GM12878 (cell line): ENCODE data around the gene HOOK2. TPM values are rescaled to one million over a fixed set of nuclear protein-coding genes. Genes with fewer than 3 reads are reported as not detected.

Source experiments
- BRCA1 ChIP-seq: IDR thresholded peaks from 2 replicates; pipeline ENCODE4 v1.6.1; 2011; ENCODE audit warnings: low read depth, low read length, improper control_type of control experiment
- CBFB ChIP-seq: IDR thresholded peaks from 2 replicates; pipeline ENCODE4 v1.6.1; 2016; ENCODE audit warnings: antibody characterized with exemption, low read depth
- CHD1 ChIP-seq: IDR thresholded peaks from 2 replicates; pipeline ENCODE4 v1.6.1; 2012; ENCODE audit warnings: low read depth, low read length, improper control_type of control experiment
- CHD4 ChIP-seq: fragments of 200-600 bp; sonication (generic); IDR thresholded peaks from 2 replicates; pipeline ENCODE4 v1.6.1; 2016; ENCODE audit warnings: mild to moderate bottlenecking
- ETV6 ChIP-seq, 2 experiments: fragments of 450-650 bp in 1 of 2; IDR thresholded peaks in 1 of 2; conservative IDR thresholded peaks in 1 of 2; 2 replicates each; pipeline ENCODE4 v1.6.1; 2014; ENCODE audit warnings: antibody characterized with exemption in 1 of 2, borderline replicate concordance in 1 of 2, low read depth in 1 of 2, mild to moderate bottlenecking in 1 of 2, moderate library complexity in 1 of 2
- FOS ChIP-seq: IDR thresholded peaks from 3 replicates; pipeline ENCODE4 v1.6.1; 2011; ENCODE audit warnings: borderline replicate concordance; ENCODE audit not compliant: insufficient read length; ENCODE audit errors: extremely low read depth
- JUND ChIP-seq: IDR thresholded peaks from 2 replicates; pipeline ENCODE4 v1.6.1; 2012; ENCODE audit warnings: low read depth, mild to moderate bottlenecking, low read length, improper control_type of control experiment, moderate library complexity
- KAT2A ChIP-seq: conservative IDR thresholded peaks from 2 replicates; pipeline ENCODE4 v1.6.1; 2011; ENCODE audit warnings: low read depth, low read length; ENCODE audit not compliant: control insufficient read depth
- MEF2A ChIP-seq: IDR thresholded peaks from 2 replicates; pipeline ENCODE4 v1.6.1; 2011; ENCODE audit warnings: low read depth, mild to moderate bottlenecking, low read length, moderate library complexity; ENCODE audit not compliant: insufficient read depth
- MXI1 ChIP-seq: fragments of 150-350 bp; IDR thresholded peaks from 2 replicates; pipeline ENCODE4 v1.6.1; 2011; ENCODE audit warnings: low read depth, mild to moderate bottlenecking, inconsistent platforms, low read length, improper control_type of control experiment
- NBN ChIP-seq: fragments of 450-650 bp; IDR thresholded peaks from 2 replicates; pipeline ENCODE4 v1.6.1; 2016
- NRF1 ChIP-seq: conservative IDR thresholded peaks from 2 replicates; pipeline ENCODE4 v1.6.1; 2011; ENCODE audit warnings: mild to moderate bottlenecking, low read depth, low read length, improper control_type of control experiment
- POLR2AphosphoS5 ChIP-seq: IDR thresholded peaks from 2 replicates; pipeline ENCODE4 v1.6.1; 2011; ENCODE audit warnings: mild to moderate bottlenecking, low read length, inconsistent platforms
- RCOR1 ChIP-seq: conservative IDR thresholded peaks from 2 replicates; pipeline ENCODE4 v1.6.1; 2012; ENCODE audit warnings: low read depth, low read length, improper control_type of control experiment
- RUNX3 ChIP-seq: IDR thresholded peaks from 2 replicates; pipeline ENCODE4 v1.6.1; 2012; ENCODE audit warnings: low read length, inconsistent platforms
- SMAD5 ChIP-seq: IDR thresholded peaks from 2 replicates; pipeline ENCODE4 v1.6.1; 2016; ENCODE audit warnings: antibody characterized with exemption, low read depth
- STAT3 ChIP-seq: IDR thresholded peaks from 2 replicates; pipeline ENCODE4 v1.6.1; 2011; ENCODE audit warnings: low read depth, low read length, improper control_type of control experiment
- TCF12 ChIP-seq: IDR thresholded peaks from 2 replicates; pipeline ENCODE4 v1.6.1; 2011; ENCODE audit warnings: low read depth, mild to moderate bottlenecking, low read length
- YY1 ChIP-seq: IDR thresholded peaks from 2 replicates; pipeline ENCODE4 v1.6.1; 2011; ENCODE audit warnings: low read depth, mild to moderate bottlenecking, low read length
- ZNF24 ChIP-seq: fragments of 450-650 bp; IDR thresholded peaks from 2 replicates; pipeline ENCODE4 v1.6.1; 2017; ENCODE audit warnings: antibody characterized with exemption, mild to moderate bottlenecking
- polyA plus RNA-seq, 11 experiments: library from polyadenylated mRNA; depleted of rRNA in 4 of 11; unstranded in 6 of 11; stranded (reverse) in 5 of 11; fragments of >200 nt; fragmentation: Nextera tagmentation in 4 of 11; fragmentation: Illumina TruSeq in 1 of 11; extraction: Ambion mirVana in 4 of 11; extraction: Trizol in 1 of 11; gene quantifications; 1 replicate in 1 of 11; 2 replicates in 10 of 11; pipeline versions ENCODE4 v1.2.1 to v1.2.3, GENCODE V29; 2011 to 2016; ENCODE audit warnings: inconsistent platforms in 2 of 11, missing spikeins in 2 of 11, low read depth in 1 of 11
- total RNA-seq, 4 experiments: library from RNA; depleted of rRNA in 3 of 4; stranded (reverse); fragments of >200 nt in 3 of 4; fragmentation: Illumina TruSeq in 1 of 4; extraction: Trizol in 1 of 4; gene quantifications; 2 replicates each; pipeline versions ENCODE4 v1.2.1 to v1.2.3, GENCODE V29; 2013 to 2021
- TF ChIP-seq, protein P1 (sequence below): fragments of 450-650 bp; IDR thresholded peaks from 2 replicates; pipeline ENCODE4 v1.6.1; 2017; ENCODE audit warnings: mild to moderate bottlenecking, low read depth, inconsistent platforms; ENCODE audit not compliant: poor library complexity, severe bottlenecking
- TF ChIP-seq, protein P2 (sequence below): fragments of 450-650 bp; IDR thresholded peaks from 2 replicates; pipeline ENCODE4 v1.6.1; 2017; ENCODE audit warnings: mild to moderate bottlenecking
- TF ChIP-seq, protein P3 (sequence below): IDR thresholded peaks from 2 replicates; pipeline ENCODE4 v1.6.1; 2011; ENCODE audit warnings: low read depth, low read length, improper control_type of control experiment, borderline replicate concordance
- TF ChIP-seq, protein P4 (sequence below): fragments of 450-650 bp; IDR thresholded peaks from 2 replicates; pipeline ENCODE4 v1.6.1; 2017; ENCODE audit warnings: antibody characterized with exemption, mild to moderate bottlenecking, moderate library complexity

HOOK2 gene
- total and polyA plus RNA-seq, 10 of the 15 experiments (the other 5 are each of a cell fraction or from before 2014, with no cell fraction given), result 1.5 to 9.6 (median 6.2) TPM

DNA sequence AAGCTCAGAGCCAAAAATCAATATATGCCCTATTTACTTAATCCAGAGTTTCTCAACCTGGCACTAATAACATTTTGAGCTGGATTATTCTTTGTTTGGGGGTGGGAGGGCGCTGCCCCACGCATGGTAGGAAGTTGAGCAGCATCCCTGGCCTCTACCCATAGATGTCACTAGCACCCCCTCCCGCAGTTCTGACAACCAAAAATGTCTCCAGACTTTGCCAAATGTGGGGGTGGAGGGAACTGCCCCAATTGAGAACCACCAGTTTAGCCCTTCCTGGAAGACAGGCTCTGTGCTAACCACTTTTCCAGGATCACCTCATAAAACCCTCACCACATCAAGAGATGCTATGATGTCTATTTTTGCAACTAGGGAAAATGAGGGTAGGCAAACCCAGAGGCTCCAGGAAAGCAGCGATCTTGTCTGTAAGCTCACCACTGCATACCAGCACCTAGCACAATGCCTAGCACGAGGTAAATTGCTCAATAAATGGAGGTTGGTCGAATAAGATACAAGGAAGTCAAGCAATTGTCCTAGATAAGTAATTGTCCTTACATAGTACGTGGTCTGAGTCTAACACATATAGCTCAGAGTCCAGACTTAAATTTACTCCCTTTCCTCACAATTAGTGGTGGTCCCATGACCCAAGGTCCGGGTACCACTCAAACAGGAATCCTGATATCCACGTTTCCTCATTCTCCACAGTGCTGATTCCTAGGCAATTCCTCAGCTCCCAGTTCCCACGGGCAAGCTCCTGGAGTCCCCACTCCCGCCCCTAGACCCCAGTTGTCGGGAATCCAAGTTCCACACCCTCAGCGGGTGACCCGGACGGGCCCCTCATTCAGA, 41.8 kb downstream of the HOOK2 start (continued):
- TF ChIP-seq, protein P1, sequence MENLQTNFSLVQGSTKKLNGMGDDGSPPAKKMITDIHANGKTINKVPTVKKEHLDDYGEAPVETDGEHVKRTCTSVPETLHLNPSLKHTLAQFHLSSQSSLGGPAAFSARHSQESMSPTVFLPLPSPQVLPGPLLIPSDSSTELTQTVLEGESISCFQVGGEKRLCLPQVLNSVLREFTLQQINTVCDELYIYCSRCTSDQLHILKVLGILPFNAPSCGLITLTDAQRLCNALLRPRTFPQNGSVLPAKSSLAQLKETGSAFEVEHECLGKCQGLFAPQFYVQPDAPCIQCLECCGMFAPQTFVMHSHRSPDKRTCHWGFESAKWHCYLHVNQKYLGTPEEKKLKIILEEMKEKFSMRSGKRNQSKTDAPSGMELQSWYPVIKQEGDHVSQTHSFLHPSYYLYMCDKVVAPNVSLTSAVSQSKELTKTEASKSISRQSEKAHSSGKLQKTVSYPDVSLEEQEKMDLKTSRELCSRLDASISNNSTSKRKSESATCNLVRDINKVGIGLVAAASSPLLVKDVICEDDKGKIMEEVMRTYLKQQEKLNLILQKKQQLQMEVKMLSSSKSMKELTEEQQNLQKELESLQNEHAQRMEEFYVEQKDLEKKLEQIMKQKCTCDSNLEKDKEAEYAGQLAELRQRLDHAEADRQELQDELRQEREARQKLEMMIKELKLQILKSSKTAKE, result no peak
- TF ChIP-seq CHD1 (no peak), NRF1 (no peak), BRCA1 (no peak), ETV6 (conservative IDR thresholded peaks at IDR 0.05 in 1 of 2, IDR thresholded peaks at IDR 0.05 in 1 of 2; ENCODE audit: borderline replicate concordance in 1 of 2, low read depth in 1 of 2) (no peak), ZNF24 (no peak), CHD4 (no peak), POLR2AphosphoS5 (peak; percentile 66), NBN (no peak), FOS (no peak), RCOR1 (no peak), MXI1 (peak; percentile 75), SMAD5 (no peak), RUNX3 (peak; percentile 52; the same call in 1 of the 2 replicates), STAT3 (no peak), YY1 (peak; percentile 84), MEF2A (no peak), KAT2A (no peak), JUND (no peak), TCF12 (no peak), CBFB (no peak)
- TF ChIP-seq, protein P2, sequence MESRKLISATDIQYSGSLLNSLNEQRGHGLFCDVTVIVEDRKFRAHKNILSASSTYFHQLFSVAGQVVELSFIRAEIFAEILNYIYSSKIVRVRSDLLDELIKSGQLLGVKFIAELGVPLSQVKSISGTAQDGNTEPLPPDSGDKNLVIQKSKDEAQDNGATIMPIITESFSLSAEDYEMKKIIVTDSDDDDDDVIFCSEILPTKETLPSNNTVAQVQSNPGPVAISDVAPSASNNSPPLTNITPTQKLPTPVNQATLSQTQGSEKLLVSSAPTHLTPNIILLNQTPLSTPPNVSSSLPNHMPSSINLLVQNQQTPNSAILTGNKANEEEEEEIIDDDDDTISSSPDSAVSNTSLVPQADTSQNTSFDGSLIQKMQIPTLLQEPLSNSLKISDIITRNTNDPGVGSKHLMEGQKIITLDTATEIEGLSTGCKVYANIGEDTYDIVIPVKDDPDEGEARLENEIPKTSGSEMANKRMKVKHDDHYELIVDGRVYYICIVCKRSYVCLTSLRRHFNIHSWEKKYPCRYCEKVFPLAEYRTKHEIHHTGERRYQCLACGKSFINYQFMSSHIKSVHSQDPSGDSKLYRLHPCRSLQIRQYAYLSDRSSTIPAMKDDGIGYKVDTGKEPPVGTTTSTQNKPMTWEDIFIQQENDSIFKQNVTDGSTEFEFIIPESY, result no peak
- TF ChIP-seq, protein P3, sequence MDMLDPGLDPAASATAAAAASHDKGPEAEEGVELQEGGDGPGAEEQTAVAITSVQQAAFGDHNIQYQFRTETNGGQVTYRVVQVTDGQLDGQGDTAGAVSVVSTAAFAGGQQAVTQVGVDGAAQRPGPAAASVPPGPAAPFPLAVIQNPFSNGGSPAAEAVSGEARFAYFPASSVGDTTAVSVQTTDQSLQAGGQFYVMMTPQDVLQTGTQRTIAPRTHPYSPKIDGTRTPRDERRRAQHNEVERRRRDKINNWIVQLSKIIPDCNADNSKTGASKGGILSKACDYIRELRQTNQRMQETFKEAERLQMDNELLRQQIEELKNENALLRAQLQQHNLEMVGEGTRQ, result no peak
- TF ChIP-seq, protein P4, sequence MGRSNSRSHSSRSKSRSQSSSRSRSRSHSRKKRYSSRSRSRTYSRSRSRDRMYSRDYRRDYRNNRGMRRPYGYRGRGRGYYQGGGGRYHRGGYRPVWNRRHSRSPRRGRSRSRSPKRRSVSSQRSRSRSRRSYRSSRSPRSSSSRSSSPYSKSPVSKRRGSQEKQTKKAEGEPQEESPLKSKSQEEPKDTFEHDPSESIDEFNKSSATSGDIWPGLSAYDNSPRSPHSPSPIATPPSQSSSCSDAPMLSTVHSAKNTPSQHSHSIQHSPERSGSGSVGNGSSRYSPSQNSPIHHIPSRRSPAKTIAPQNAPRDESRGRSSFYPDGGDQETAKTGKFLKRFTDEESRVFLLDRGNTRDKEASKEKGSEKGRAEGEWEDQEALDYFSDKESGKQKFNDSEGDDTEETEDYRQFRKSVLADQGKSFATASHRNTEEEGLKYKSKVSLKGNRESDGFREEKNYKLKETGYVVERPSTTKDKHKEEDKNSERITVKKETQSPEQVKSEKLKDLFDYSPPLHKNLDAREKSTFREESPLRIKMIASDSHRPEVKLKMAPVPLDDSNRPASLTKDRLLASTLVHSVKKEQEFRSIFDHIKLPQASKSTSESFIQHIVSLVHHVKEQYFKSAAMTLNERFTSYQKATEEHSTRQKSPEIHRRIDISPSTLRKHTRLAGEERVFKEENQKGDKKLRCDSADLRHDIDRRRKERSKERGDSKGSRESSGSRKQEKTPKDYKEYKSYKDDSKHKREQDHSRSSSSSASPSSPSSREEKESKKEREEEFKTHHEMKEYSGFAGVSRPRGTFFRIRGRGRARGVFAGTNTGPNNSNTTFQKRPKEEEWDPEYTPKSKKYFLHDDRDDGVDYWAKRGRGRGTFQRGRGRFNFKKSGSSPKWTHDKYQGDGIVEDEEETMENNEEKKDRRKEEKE, result no peak
